Stimulated activated CD4-positive, alpha-beta T cell treated with anti-CD3 and anti-CD28 coated beads, Interleukin-15, amount 100 ng/mL, for 48 hours (primary cell): ENCODE results near the gene ASPSCR1.
"Not testable (repeated sequence)": the region's sequence is repeated elsewhere in the genome, so short reads cannot be mapped to it uniquely, and the experiment has no call there.

Experiments
- DNase-seq, 2 donors: peaks; one replicate each; pipeline ENCODE4 v3.0.0-alpha.2; 2020; ENCODE audit warnings: low read depth in 2 of 2

Gene ASPSCR1

GRCh38 chr17:81941484-81942166 is 35.8 kb upstream of the ASPSCR1 start:
- no peak for DNase-seq

- no peak for DNase-seq
Measured at GRCh38 chr17:81942167-81942553, 35.3 kb upstream of the ASPSCR1 start.

DNA sequence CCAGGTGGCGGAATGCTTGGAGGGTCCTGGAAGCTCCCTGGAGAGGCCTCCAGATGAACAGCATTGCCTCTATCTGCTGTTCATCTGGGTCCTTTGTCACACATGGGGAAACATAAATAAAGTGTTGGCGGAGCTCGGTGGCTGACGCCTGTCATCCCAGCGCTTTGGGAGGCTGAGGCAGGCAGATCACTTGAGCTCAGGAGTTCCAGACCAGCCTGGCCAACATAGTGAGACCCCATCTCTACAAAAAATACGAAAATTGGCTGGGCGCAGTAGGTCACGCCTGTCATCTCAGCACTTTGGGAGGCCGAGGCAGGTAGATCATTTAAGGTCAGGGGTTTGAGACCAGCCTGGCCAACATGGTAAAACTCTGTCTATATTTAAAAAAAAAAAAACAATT is 32.6 kb upstream of the ASPSCR1 start:
- no peak for DNase-seq

DNA sequence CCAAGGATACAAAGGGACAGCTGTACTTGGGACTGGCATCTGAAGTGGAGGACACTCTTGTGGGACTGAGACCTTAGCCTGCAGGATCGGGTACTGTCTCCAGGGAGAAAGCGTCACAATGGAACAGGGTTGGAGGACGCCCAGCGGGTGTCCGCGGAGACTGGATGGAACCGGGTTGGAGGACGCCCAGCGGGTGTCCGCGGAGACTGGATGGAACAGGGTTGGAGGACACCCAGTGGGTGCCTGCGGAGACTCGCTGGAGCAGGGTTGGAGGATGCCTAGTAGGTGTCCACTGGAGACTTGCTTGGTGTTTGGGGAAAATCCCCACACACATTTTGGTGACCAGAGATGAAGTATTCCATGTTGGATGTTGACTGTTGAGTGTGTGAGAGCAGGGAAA is 30.2 kb upstream of the ASPSCR1 start, which contains the start of gene MYADML2:
TSS of gene MYADML2 (minus strand) at position 45 of the 400 bp plus-strand sequence. CDS start 5,492 bp downstream, outside the sequence.
- DNase-seq: no peak

DNA sequence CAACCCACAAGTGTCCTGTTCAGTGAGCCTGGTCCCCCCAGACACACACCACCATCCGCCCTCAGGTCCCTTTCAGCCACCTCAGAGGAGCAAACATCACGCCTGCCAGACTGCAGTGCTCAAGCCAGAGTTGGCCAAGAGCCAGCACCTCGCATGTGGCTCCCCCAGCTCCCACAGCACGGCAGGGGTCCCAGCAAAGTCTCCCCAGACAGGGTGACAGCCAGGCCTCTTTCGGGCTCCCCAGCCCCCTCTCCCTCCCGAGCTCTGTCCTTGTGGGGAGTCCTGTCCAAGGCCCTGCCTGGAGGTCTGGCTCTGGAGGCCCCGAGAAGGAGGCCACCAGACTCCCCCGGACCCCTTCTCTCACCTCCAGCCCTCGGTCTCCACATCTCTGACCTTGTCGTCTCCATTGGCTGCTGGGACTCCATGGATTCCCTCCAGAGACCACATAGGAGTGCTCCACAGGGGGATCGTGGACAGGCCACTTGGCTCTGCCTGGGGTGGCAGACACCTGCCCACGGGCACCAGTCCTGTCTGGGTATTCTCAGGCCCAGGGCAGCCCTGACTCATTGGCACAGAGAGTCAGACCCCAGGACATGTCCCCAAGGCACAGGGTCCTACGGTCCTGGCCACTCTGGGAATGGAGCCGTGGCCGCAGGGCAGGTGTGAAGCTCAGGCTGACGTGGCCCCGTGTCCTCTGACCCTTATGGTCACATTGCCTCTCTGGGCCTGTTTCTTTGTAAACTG is 28.6 kb upstream of the ASPSCR1 start:
- DNase-seq: no peak

GRCh38 chr17:81950501-81950900 is 26.9 kb upstream of the ASPSCR1 start:
- no peak for DNase-seq

DNA sequence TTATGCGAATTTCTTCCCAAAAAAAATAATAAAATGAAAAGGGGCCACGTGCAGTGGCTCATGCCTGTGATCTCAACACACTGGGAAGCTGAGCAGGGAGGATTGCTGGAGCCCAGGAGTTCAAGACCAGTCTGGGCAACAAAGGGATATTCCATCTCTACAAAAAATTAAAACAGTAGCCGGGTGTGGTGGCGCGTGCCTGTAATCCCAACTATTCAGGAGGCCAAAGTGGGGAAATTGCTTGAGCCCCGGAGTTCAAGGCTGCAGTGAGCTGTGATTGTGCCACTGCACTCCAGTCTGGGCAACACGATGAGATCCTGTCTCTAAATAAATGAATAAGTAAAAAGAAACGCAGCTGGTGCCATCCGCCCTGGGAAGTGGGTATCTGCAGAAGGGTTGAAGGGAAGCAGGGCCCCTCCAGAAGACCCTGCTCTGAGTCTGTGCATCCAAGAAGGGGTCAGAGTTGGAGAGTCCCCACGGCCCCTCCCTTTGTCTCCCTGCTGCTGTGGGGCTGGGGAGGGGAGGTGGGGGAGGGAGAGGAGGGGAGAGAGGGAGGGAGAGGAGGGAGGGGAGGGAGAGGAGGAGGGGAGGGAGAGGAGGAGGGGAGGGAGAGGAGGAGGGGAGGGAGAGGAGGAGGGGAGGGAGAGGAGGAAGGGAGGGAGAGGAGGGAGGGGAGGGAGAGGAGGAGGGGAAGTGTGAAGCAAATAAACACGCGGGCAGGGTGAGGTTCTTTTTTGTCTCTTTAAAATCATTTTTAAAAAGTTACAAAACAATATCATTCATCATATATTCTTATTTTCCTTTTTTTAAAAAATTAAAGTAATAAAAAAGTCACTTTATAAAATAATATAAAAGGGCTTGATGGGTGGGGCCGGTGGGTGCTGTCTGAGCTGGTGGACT is 25.4 kb upstream of the ASPSCR1 start:
- DNase-seq: no peak

DNA sequence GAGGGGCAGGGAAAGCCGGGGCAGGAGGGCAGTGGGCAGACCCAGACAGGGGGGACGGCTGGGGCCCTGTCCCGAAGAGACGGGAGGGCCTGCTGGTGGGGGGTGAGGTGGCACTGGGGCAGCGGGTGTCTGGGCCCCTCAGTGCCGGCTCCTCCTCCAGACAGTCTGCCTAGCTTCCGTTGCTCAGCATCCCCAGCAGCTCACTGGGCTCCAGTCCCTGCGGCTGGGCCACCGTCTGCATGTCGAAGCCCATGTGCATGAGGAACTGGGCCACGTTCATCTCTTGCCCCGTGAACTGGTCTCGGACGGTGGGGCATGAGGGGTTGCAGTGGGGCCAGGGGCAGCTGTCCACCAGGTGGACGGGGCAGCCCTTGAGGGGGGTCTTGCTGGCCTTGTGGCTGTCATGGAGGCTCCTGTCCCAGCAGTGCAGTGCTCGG is 24.6 kb upstream of the ASPSCR1 start:
- DNase-seq: no peak

DNA sequence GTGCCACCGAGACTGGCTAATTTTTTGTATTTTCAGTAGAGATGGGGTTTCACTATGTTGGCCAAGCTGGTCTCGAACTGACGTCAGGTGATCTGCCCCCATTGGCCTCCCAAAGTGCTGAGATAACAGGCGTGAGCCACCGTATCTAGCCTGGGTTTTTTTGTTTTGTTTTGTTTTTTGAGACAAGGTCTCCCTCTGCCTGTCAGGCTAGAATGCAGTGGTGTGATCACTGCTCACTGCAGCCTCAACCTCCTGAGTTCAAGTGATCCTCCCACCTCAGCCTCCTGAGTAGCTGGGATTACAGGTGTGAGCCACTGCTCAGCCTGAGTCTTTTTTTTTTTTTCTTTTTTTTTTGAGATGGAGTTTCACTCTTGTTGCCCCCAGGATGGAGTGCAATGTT is 24.0 kb upstream of the ASPSCR1 start:
- DNase-seq: not testable (repeated sequence)

GRCh38 chr17:81954131-81955057 is 23.0 kb upstream of the ASPSCR1 start:
- DNase-seq: no peak

DNA sequence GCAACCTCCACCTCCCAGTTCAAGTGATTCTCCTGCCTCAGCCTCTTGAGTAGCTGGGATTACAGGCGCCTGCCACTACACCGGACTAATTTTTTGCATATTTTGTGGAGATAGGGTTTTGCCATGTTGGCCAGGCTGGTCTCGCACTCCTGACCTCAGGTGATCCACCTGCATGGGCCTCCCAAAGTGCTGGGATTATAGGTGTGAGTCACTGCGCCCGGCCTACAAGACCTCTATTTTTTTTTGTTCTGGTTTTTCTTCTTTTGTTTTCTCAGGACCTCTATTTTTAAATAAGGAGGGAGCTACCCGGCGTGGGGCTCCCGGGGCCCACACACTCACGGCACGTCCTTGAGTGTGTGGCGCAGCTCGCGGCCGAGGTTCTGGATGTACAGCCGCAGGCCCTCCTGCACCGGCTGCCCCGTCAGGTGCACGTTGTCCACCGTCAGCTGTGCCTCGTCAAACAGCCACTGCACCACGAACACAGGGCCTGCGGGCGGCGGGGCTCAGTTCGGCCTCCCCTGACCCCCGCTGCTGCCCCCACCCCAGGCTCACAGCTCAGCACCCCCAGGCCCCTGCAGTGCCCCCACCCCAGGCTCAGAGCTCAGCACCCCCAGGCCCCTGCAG is 22.3 kb upstream of the ASPSCR1 start:
- DNase-seq: no peak

- no peak for DNase-seq
Measured at GRCh38 chr17:81955756-81956544, 21.5 kb upstream of the ASPSCR1 start.

DNA sequence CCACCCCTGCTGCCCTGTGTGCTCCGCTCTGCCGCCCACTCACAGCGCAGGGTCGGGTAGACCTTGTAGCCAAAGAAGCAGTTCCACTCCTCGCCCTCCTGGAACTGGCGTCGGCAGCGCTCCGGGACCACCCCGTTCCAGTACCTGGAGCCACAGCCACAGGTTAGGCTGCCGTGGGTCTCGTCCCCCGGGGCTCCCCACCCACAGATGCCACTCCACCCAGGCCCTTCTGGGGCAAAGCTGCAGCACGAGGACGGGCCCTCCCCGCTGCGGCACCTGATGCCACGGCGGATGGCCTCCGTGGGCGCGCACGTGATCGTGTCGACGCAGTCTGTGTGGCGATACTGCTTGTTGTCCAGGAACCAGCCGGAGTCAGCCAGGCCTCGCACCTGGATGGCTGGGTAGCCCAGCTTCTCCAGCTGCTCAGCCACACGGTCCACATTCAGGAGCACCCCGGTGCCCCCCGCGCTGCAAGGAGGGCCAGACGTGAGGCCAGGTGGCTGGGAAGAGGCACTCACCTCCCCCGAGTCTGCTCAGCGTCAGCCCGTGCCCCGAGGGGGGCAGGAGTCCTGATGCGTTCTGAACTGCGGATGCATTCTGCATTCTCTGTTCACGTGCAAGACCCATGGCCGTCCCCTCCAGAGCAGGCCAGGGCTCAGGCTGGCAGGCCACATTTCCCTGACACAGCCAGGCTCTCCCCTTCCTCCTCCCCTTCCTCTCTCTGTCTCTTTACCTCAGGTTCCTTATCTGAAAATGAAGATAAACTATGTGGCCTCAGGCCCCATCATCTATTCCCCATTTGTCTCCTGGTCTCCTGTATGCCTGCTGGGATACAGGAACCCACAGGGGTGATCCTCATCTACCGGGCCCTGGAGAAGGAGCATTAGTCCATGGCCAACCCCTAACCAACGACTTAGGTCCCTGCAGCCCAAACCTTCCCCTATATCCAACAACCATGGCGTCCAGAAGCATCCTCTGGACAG is 20.5 kb upstream of the ASPSCR1 start:
- no peak for DNase-seq

- no peak for DNase-seq
Measured at GRCh38 chr17:81957691-81958432, 19.6 kb upstream of the ASPSCR1 start.

GRCh38 chr17:81958633-81959342 is 18.6 kb upstream of the ASPSCR1 start:
- no peak for DNase-seq

- peak in 1 of 2 donors; percentile 69 for DNase-seq
Measured at GRCh38 chr17:81959362-81960129, 17.9 kb upstream of the ASPSCR1 start.
